GM18907 (cell line): Measurements from ENCODE around the gene RIPK1.
"Not testable (repeated sequence)": the region's sequence is repeated elsewhere in the genome, so short reads cannot be mapped to it uniquely, and the experiment has no call there.

Experiments
- ATAC-seq: cut with Tn5 transposase; IDR thresholded peaks from one replicate; pipeline ENCODE4 v1.9.1; 2021; ENCODE audit warnings: mild to moderate bottlenecking, moderate library complexity; ENCODE audit not compliant: unreplicated experiment

The RIPK1 gene

GRCh38 chr6:3068329-3069214 lies at the start of gene RIPK1:
Gene RIPK1 (plus strand): TSS chr6:3068494. CDS start chr6:3076824, 8,330 bp downstream.
- ATAC-seq: peak; percentile 86

GRCh38 chr6:3019065-3019464 lies 49.2 kb upstream of the RIPK1 start:
- no peak for ATAC-seq

- no peak for ATAC-seq
Measured at GRCh38 chr6:3019749-3020320, 48.5 kb upstream of the RIPK1 start.

- not testable (repeated sequence) for ATAC-seq
Measured at GRCh38 chr6:3020976-3021598, 47.2 kb upstream of the RIPK1 start.

GRCh38 chr6:3022765-3023662 lies 45.3 kb upstream of the RIPK1 start:
- ATAC-seq: peak; percentile 1

GRCh38 chr6:3023663-3024483 lies 44.4 kb upstream of the RIPK1 start:
- ATAC-seq: peak; percentile 85

- ATAC-seq: peak; percentile 58
Measured at GRCh38 chr6:3026791-3027626, 41.3 kb upstream of the RIPK1 start.

- not testable (repeated sequence) for ATAC-seq
Measured at GRCh38 chr6:3028156-3028555, 40.1 kb upstream of the RIPK1 start.

GRCh38 chr6:3031857-3032640 lies 36.2 kb upstream of the RIPK1 start:
- no peak for ATAC-seq

- no peak for ATAC-seq
Measured at GRCh38 chr6:3032986-3033385, 35.3 kb upstream of the RIPK1 start.

GRCh38 chr6:3033652-3034051 lies 34.6 kb upstream of the RIPK1 start:
- ATAC-seq: no peak

- no peak for ATAC-seq
Measured at GRCh38 chr6:3035397-3035796, 32.9 kb upstream of the RIPK1 start.

GRCh38 chr6:3036861-3037637 lies 31.2 kb upstream of the RIPK1 start:
- no peak for ATAC-seq

- no peak for ATAC-seq
Measured at GRCh38 chr6:3037638-3038365, 30.5 kb upstream of the RIPK1 start.

- no peak for ATAC-seq
Measured at GRCh38 chr6:3039384-3039783, 28.9 kb upstream of the RIPK1 start.

GRCh38 chr6:3041147-3041546 lies 27.1 kb upstream of the RIPK1 start:
- ATAC-seq: no peak

GRCh38 chr6:3041606-3042005 lies 26.7 kb upstream of the RIPK1 start:
- no peak for ATAC-seq
